T-cell (primary cell): Measurements from ENCODE around the gene MTHFD2L. TPM values are rescaled to one million over a fixed set of nuclear protein-coding genes. Genes with fewer than 3 reads are reported as not detected.

ENCODE experiments used
- ATAC-seq, 4 experiments: fragments of 200-7000 bp in 3 of 4; fragments of 150-1000 bp in 1 of 4; cut with Tn5 transposase; replicated peaks in 1 of 4; 1 replicate in 3 of 4; 2 replicates in 1 of 4; pipeline ENCODE4 v1.10.0; 2021; ENCODE audit warnings: moderate library complexity in 3 of 4, mild to moderate bottlenecking in 2 of 4, moderate number of reproducible peaks in 1 of 4
- CTCF ChIA-PET, 2 donors: fragments of 300-600 bp; sonication (Branson Sonifier 250); formaldehyde crosslinking; loops; one replicate each; lab custom pipeline; 2022; ENCODE audit warnings: antibody characterized with exemption in 2 of 2; lab: Charles Lee
- POLR2A ChIA-PET, 2 donors: fragments of 300-600 bp; sonication (Branson Sonifier 250); formaldehyde crosslinking; loops; one replicate each; lab custom pipeline; 2022; ENCODE audit warnings: antibody characterized with exemption in 2 of 2; lab: Charles Lee
- DNase-seq, 35 experiments: peaks; one replicate each; pipeline versions ENCODE4 v3.0.0 to v3.0.0-alpha.2; 2013 to 2023
- H3K27ac ChIP-seq: one replicate; pipeline ENCODE4 v1.5.1; 2013; ENCODE audit warnings: low read length
- H3K27me3 ChIP-seq, 2 experiments: replicated peaks in 1 of 2; 1 replicate in 1 of 2; 2 replicates in 1 of 2; pipeline versions ENCODE4 v1.6.1 to v1.7.0; 2013; ENCODE audit warnings: low read length in 1 of 2, mixed read lengths in 1 of 2; ENCODE audit not compliant: control insufficient read depth in 2 of 2, insufficient read depth in 2 of 2; ENCODE audit errors: extremely low read depth in 1 of 2
- H3K36me3 ChIP-seq, 2 donors: 1 replicate in 1 of 2; 2 replicates in 1 of 2; pipeline versions ENCODE4 v1.6.1 to v1.7.0; 2013; ENCODE audit warnings: low read length in 1 of 2; ENCODE audit not compliant: control insufficient read depth in 2 of 2, insufficient read depth in 1 of 2; ENCODE audit errors: extremely low read depth in 1 of 2
- H3K4me1 ChIP-seq, 2 experiments: 1 replicate in 1 of 2; 2 replicates in 1 of 2; pipeline versions ENCODE4 v1.6.1 to v1.7.0; 2013; ENCODE audit warnings: low read length in 2 of 2, mixed read lengths in 1 of 2; ENCODE audit not compliant: insufficient read depth in 2 of 2, control insufficient read depth in 1 of 2; ENCODE audit errors: extremely low read depth in 1 of 2
- H3K4me3 ChIP-seq, 2 donors: 1 replicate in 1 of 2; 2 replicates in 1 of 2; pipeline versions ENCODE4 v1.5.1 to v1.7.0; 2013; ENCODE audit warnings: mild to moderate bottlenecking in 2 of 2, low read length in 1 of 2, moderate library complexity in 1 of 2; ENCODE audit not compliant: control insufficient read depth in 1 of 2; ENCODE audit errors: extremely low read depth in 1 of 2
- H3K9me3 ChIP-seq: 2 replicates; pipeline ENCODE4 v1.7.0; 2013
- H3K27ac Mint-ChIP-seq, 2 donors: one replicate each; pipeline ENCODE4 v1.8.0; 2020 to 2021; ENCODE audit warnings: mild to moderate bottlenecking in 2 of 2, mixed read lengths in 2 of 2
- H3K27me3 Mint-ChIP-seq, 2 donors: one replicate each; pipeline ENCODE4 v1.8.0; 2021 to 2022; ENCODE audit warnings: mixed read lengths in 2 of 2
- H3K36me3 Mint-ChIP-seq: one replicate; pipeline ENCODE4 v1.8.0; 2021; ENCODE audit warnings: mixed read lengths
- H3K4me1 Mint-ChIP-seq, 3 donors: one replicate each; pipeline ENCODE4 v1.8.0; 2020 to 2022; ENCODE audit warnings: mixed read lengths in 3 of 3, mild to moderate bottlenecking in 1 of 3
- H3K4me3 Mint-ChIP-seq, 3 donors: one replicate each; pipeline ENCODE4 v1.8.0; 2020 to 2022; ENCODE audit warnings: mild to moderate bottlenecking in 3 of 3, mixed read lengths in 3 of 3, moderate library complexity in 3 of 3
- H3K9me3 Mint-ChIP-seq, 3 donors: one replicate each; pipeline ENCODE4 v1.8.0; 2020 to 2022; ENCODE audit warnings: mixed read lengths in 3 of 3
- WGBS: methylation state at CpG from one replicate; pipeline ENCODE4 v1.1.5; 2013; ENCODE audit warnings: missing lambda C conversion rate; ENCODE audit not compliant: insufficient coverage; 5-methylcytosine and 5-hydroxymethylcytosine counted together
- total RNA-seq, 35 experiments: library from RNA in 6 of 35; stranded (reverse) in 6 of 35; fragments of 120-200 nt in 1 of 35; gene quantifications; one replicate each; pipeline versions ENCODE4 v1.2.1 to v1.2.4 and lab custom pipeline; 2013 to 2026

MTHFD2L gene
- total RNA-seq, 5 donors from 2014 or later (not counting 1 experiment from before 2014, with no cell fraction given) = 7.2 to 9.8 (median 7.9) TPM

DNA sequence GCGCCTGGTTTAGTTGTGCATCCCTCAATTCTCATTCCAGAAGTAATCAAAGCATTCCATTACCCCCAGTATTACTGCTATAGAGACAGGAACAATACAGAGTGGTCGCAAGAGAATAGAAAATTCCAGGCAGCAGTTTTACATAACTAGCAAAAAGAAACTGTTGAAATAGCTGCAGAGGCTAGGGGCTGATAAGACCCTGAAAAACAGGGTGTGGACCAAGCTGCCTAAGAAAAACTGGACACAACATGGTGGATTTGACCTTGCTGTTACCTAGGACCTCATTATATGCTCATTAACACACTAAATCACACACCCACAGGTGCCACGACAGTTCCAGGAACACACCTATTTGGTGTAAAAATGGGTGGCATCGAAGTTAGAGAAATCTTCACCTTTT lies 165.7 kb downstream of the MTHFD2L start:
- WGBS = no CpG with 5 or more reads among the region's 4 CpGs
- Mint-ChIP-seq H3K36me3 (no peaks in the 10 kb centered on the region), H3K4me3 (no peak overlapping the region), H3K9me3 (no peaks in the 10 kb centered on the region), H3K27ac (no peak overlapping the region), H3K4me1 (peaks cover 0 to 4% (median 0%) of the 10 kb centered on the region in 3 donors), H3K27me3 (peaks cover 8 to 18% of the 10 kb centered on the region in 2 donors)
- Histone ChIP-seq H3K4me1 (no peaks in the 10 kb centered on the region), H3K9me3 (no peaks in the 10 kb centered on the region), H3K27me3 (no peaks in the 10 kb centered on the region), H3K27ac (no peak overlapping the region), H3K36me3 (no peaks in the 10 kb centered on the region), H3K4me3 (no peak overlapping the region)
- POLR2A ChIA-PET = no interaction called here
- CTCF ChIA-PET = no interaction called here
- no peak for ATAC-seq
- DNase-seq = no peak

GRCh38 chr4:74324262-74324661 lies 166.3 kb downstream of the MTHFD2L start:
- CTCF ChIA-PET = no interaction called here
- no peaks in the 10 kb centered on the region for H3K9me3 ChIP-seq

GRCh38 chr4:74325886-74326285 lies 168.0 kb downstream of the MTHFD2L start:
- Histone ChIP-seq H3K36me3 (no peaks in the 10 kb centered on the region), H3K4me3 (no peak overlapping the region), H3K9me3 (no peaks in the 10 kb centered on the region), H3K4me1 (no peaks in the 10 kb centered on the region), H3K27ac (no peak overlapping the region), H3K27me3 (no peaks in the 10 kb centered on the region)
- Mint-ChIP-seq H3K27me3 (peaks cover 6 to 19% of the 10 kb centered on the region in 2 donors), H3K4me3 (no peak overlapping the region), H3K9me3 (no peaks in the 10 kb centered on the region), H3K4me1 (no peaks in the 10 kb centered on the region), H3K27ac (no peak overlapping the region), H3K36me3 (no peaks in the 10 kb centered on the region)
- POLR2A ChIA-PET = no interaction called here
- WGBS = no CpG with 5 or more reads among the region's 2 CpGs
- ATAC-seq (no peak), DNase-seq (no peak)
- CTCF ChIA-PET = no interaction called here

More at GRCh38 chr4:74324262-74324661, 166.3 kb downstream of the MTHFD2L start:
- no peak overlapping the region for H3K4me3 ChIP-seq
- no peaks in the 10 kb centered on the region for H3K27me3 ChIP-seq
- no CpG with 5 or more reads among the region's 3 CpGs for WGBS
- H3K4me1 ChIP-seq = no peaks in the 10 kb centered on the region
- DNase-seq (no peak), ATAC-seq (no peak)
- H3K9me3 Mint-ChIP-seq = no peaks in the 10 kb centered on the region
- H3K27me3 Mint-ChIP-seq = peaks cover 8 to 22% of the 10 kb centered on the region in 2 donors
- H3K27ac ChIP-seq = no peak overlapping the region
- H3K4me3 Mint-ChIP-seq = no peak overlapping the region
- no peaks in the 10 kb centered on the region for H3K36me3 Mint-ChIP-seq
- POLR2A ChIA-PET = interaction anchor here in 1 of 2 donors (0.6 kb wide), 1 partner anchor 93 kb away, joined by 3 read pairs; no protein-coding TSS in a partner anchor
- H3K4me1 Mint-ChIP-seq = peaks cover 0 to 4% (median 0%) of the 10 kb centered on the region in 3 donors
- H3K27ac Mint-ChIP-seq = no peak overlapping the region
- no peaks in the 10 kb centered on the region for H3K36me3 ChIP-seq

DNA sequence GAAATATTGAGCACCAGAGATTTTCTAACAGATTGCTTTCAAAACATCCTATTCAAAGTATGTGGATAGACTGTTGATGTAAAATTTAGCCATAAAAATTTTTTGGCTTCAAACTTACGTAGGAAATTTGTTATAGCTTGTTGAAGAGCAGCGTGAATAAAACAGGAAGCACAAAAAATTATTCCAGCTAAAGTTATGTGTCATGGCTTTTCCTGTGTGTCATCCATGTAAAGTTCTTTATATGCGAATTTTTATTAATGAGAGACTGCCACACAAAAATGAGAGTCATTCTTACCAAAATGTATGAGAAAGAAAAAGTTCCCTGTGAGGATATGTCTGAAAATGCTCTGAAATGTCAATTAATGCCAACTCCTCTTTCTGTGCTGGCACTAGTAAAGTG lies 169.8 kb downstream of the MTHFD2L start:
- DNase-seq (no peak), ATAC-seq (no peak)
- H3K4me1 ChIP-seq = no peaks in the 10 kb centered on the region
- H3K9me3 ChIP-seq = no peaks in the 10 kb centered on the region
- no peak overlapping the region for H3K4me3 Mint-ChIP-seq
- H3K27me3 ChIP-seq = no peaks in the 10 kb centered on the region
- no peaks in the 10 kb centered on the region for H3K4me1 Mint-ChIP-seq
- H3K27ac ChIP-seq = no peak overlapping the region
- no peaks in the 10 kb centered on the region for H3K36me3 Mint-ChIP-seq
- no peaks in the 10 kb centered on the region for H3K36me3 ChIP-seq
- ChIA-PET POLR2A (no interaction called here), CTCF (interaction anchor here in 1 of 2 donors (0.7 kb wide), 1 partner anchor 8 kb away, joined by 3 read pairs; no protein-coding TSS in a partner anchor)
- no peaks in the 10 kb centered on the region for H3K9me3 Mint-ChIP-seq
- 100% methylated on average over 1 of the region's 3 CpGs for WGBS
- peaks cover 3 to 15% of the 10 kb centered on the region in 2 donors for H3K27me3 Mint-ChIP-seq
- H3K4me3 ChIP-seq = no peak overlapping the region
- H3K27ac Mint-ChIP-seq = no peak overlapping the region

DNA sequence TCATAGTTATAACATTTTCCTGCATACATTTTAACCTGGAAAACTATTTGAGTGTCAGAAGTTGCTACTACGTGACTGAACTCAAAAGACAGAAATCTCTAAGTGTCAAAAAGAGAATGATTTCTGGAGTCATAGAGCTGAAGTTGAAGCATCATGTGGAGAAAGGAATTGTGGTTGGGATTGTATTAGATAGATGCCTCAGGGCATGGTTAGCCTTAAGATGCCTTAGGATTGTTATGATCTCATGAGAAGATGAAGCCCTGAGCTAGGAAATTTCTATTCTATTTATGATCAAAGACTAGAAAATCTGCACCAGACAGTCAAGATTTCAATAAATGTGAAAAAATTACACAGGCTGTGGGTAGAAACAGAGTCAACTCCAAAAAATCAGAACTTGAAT lies 170.6 kb downstream of the MTHFD2L start:
- H3K4me1 ChIP-seq = no peaks in the 10 kb centered on the region
- H3K27ac Mint-ChIP-seq = no peak overlapping the region
- DNase-seq = no peak
- no peaks in the 10 kb centered on the region for H3K36me3 Mint-ChIP-seq
- H3K4me1 Mint-ChIP-seq = no peaks in the 10 kb centered on the region
- no peaks in the 10 kb centered on the region for H3K27me3 ChIP-seq
- no peaks in the 10 kb centered on the region for H3K9me3 Mint-ChIP-seq
- no peaks in the 10 kb centered on the region for H3K9me3 ChIP-seq
- H3K36me3 ChIP-seq = no peaks in the 10 kb centered on the region
- no peak overlapping the region for H3K4me3 ChIP-seq
- peaks cover 3 to 14% of the 10 kb centered on the region in 2 donors for H3K27me3 Mint-ChIP-seq
- no peak overlapping the region for H3K27ac ChIP-seq
- WGBS = 71% methylated on average over 1 of the region's 1 CpG
- no peak overlapping the region for H3K4me3 Mint-ChIP-seq
- ChIA-PET CTCF (interaction anchor here in 1 of 2 donors (0.6 kb wide), 1 partner anchor 505 kb away, joined by 5 read pairs; no protein-coding TSS in a partner anchor), POLR2A (interaction anchor here in 1 of 2 donors (0.6 to 0.7 kb wide), 2 partner anchors 9 to 24 kb away, joined by 3 to 4 read pairs; no protein-coding TSS in a partner anchor)
- ATAC-seq = no peak

GRCh38 chr4:74329307-74329706 lies 171.4 kb downstream of the MTHFD2L start:
- H3K27me3 Mint-ChIP-seq = peaks cover 0 to 12% of the 10 kb centered on the region in 2 donors
- ATAC-seq (no peak), DNase-seq (no peak)
- H3K4me3 Mint-ChIP-seq = no peak overlapping the region
- H3K4me1 Mint-ChIP-seq = no peaks in the 10 kb centered on the region
- H3K27ac ChIP-seq = no peak overlapping the region
- no peak overlapping the region for H3K27ac Mint-ChIP-seq
- H3K27me3 ChIP-seq = peaks cover 0 to 5% of the 10 kb centered on the region in 2 experiments
- H3K4me3 ChIP-seq = no peak overlapping the region
- H3K9me3 ChIP-seq = no peaks in the 10 kb centered on the region
- POLR2A ChIA-PET = no interaction called here
- CTCF ChIA-PET = no interaction called here
- H3K36me3 Mint-ChIP-seq = no peaks in the 10 kb centered on the region
- H3K36me3 ChIP-seq = no peaks in the 10 kb centered on the region
- no peaks in the 10 kb centered on the region for H3K9me3 Mint-ChIP-seq
- H3K4me1 ChIP-seq = no peaks in the 10 kb centered on the region
